ENCODE measurements around the gene SLC25A29.

DNA sequence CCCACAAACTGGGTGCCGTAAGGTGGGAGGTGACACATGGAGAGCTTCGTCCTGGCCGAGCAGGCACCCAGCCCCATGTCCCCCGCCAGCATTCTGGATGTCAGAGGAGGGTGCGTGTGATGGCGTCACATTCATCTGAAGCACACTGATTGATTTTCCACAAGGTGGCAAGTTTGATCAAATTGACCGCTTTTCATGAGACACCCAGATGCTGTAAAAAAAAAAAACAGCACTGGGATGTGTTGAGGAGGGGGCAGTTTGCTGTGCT is 24.2 kb downstream of the SLC25A29 start:
- TF ChIP-seq, protein P1, sequence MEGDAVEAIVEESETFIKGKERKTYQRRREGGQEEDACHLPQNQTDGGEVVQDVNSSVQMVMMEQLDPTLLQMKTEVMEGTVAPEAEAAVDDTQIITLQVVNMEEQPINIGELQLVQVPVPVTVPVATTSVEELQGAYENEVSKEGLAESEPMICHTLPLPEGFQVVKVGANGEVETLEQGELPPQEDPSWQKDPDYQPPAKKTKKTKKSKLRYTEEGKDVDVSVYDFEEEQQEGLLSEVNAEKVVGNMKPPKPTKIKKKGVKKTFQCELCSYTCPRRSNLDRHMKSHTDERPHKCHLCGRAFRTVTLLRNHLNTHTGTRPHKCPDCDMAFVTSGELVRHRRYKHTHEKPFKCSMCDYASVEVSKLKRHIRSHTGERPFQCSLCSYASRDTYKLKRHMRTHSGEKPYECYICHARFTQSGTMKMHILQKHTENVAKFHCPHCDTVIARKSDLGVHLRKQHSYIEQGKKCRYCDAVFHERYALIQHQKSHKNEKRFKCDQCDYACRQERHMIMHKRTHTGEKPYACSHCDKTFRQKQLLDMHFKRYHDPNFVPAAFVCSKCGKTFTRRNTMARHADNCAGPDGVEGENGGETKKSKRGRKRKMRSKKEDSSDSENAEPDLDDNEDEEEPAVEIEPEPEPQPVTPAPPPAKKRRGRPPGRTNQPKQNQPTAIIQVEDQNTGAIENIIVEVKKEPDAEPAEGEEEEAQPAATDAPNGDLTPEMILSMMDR (IDR thresholded peaks at IDR 0.05): no peak
- TF ChIP-seq POLR2AphosphoS5 (IDR thresholded peaks at IDR 0.05): no peak

Measured in breast epithelium (tissue), 3 donors.